ENCODE data around the gene CCND1.

DNA sequence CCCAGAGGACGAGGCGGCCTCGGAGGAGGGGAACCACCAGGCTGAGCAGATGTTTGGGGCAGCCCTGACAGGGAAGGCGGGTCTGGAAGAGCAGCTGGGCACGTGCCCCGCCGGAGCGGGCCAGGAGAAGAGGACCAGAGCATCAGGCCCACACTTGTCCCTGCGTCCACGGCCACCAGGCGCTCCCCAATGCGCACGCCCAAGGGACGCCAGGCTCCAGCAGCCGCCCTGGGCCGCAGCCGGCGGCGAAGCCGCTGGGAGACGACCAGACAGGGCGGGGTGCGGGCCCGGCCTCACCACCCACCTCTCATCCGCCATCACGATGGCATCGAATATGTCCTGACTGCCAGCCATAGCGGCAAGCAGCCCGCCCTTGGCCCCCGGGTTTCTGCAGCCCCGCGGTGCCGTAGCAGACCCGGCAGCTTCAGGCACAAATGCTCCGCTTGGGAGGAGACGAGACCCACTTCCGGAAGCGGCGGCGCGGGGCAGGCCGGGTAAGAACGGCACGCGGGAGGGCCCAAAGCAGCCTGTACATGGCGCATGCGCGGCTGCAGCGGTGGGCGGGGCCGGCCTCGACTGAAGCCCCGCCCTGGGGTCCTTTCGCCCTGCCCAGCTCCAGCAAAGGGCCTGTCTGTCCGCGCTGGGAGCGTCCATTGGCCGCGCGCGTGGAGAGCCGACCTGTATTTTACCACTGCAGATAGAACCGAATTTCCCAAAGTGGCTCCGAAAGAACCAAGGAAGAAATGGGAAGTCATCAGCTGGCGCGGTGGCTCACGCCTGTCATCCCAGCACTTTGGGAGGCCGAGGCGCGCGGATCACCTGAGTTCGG is 34.1 kb downstream of the CCND1 start, which contains the start of gene LTO1:
- TF ChIP-seq, protein P1, sequence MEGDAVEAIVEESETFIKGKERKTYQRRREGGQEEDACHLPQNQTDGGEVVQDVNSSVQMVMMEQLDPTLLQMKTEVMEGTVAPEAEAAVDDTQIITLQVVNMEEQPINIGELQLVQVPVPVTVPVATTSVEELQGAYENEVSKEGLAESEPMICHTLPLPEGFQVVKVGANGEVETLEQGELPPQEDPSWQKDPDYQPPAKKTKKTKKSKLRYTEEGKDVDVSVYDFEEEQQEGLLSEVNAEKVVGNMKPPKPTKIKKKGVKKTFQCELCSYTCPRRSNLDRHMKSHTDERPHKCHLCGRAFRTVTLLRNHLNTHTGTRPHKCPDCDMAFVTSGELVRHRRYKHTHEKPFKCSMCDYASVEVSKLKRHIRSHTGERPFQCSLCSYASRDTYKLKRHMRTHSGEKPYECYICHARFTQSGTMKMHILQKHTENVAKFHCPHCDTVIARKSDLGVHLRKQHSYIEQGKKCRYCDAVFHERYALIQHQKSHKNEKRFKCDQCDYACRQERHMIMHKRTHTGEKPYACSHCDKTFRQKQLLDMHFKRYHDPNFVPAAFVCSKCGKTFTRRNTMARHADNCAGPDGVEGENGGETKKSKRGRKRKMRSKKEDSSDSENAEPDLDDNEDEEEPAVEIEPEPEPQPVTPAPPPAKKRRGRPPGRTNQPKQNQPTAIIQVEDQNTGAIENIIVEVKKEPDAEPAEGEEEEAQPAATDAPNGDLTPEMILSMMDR (conservative IDR thresholded peaks at IDR 0.05; ENCODE audit: low read depth, low read length) = no peak
- no peak for TF ChIP-seq EZH2 (IDR thresholded peaks at IDR 0.05; ENCODE audit: borderline replicate concordance, low read depth, low read length, poor library complexity, severe bottlenecking)

All from A673 (cell line).